ENCODE measurements around the gene ROM1.
"Not testable (repeated sequence)": the region's sequence is repeated elsewhere in the genome, so short reads cannot be mapped to it uniquely, and the experiment has no call there.

Gene ROM1

DNA sequence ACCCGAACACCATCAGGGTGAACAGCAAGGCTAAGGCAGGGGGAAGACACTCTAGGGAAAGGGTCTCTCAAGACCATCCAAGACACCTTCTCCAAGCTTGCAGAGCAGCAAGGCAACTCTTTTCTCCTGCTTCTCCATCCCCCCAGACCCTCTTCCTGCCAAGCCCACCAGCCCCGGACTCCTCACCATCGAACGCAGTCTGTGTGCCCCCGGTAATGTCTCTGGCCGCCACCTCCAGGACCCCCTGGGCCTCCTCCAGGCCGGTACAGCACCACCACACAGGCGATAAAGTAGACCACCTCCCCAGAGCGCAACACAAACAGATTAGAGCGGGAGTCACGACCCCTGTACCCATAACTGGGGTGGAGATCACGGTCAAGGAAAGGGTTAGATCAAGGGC, 4.3 kb upstream of the ROM1 start:
- DNase-seq (ENCODE audit: low read depth in 2 of 2), result no peak

DNA sequence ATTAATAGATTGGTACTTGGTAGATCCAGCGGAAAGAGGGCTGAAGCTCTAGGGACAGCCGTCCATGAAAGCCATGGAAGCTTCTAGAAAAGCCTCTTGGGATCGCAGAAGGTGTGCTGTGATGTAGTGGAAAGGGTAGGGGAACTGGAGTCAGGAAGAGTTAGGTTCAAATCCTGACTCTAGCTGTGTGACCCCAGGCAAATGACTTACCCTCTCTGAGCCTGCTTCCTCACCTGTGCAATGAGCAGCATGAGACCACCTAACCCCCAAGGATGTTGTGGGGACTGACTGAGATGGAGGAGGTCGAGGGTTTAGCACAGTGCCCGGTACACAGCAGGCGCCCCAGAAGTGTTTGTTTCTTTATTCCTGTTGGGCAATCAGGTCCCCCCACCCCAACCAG, 2.7 kb upstream of the ROM1 start:
- no peak for DNase-seq (ENCODE audit: low read depth in 2 of 2)

DNA sequence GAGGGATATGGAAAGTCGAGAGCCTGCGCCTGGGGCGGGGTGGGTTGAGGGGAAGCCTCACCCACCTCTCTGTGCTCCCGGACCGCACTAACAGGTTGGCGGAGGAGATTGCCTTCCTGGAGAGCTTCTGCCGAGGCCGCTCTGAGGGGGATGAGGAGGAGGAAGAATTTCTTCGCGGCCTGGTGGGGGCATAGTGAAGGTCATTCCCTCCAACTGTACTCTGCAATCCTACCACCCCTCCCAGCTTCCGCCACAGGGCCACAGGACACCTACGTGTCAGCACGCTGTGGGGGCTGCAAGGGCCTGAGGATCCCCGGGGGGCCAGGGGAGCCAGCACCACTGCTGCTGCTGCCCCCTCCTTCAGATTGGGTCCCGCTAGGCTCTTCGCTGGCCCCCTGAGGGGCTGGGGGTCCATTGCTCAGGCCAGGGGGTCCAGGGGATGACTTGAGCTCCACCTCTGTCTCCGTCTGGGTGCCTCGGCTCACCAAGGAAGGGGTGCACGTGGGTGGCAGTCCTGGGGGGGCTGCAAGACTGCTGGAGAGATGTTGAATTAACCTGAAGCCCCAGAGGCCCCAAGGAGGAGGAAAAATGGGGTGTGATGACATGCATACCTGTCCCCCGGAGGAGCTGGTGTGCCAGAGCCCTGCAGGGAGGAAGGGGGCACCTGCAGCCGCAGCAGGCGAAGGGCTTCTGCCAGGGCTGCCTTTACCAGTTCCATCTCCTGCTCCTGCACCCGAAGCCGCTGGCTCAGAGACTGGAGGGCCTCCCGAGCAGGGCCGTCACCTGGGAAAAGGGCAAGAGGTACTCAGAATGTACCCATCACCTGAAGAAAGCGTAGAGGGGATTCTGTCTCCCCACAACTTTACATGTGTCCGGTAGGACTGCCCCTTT, 2.0 kb upstream of the ROM1 start:
- no peak for DNase-seq (ENCODE audit: low read depth in 2 of 2)

DNA sequence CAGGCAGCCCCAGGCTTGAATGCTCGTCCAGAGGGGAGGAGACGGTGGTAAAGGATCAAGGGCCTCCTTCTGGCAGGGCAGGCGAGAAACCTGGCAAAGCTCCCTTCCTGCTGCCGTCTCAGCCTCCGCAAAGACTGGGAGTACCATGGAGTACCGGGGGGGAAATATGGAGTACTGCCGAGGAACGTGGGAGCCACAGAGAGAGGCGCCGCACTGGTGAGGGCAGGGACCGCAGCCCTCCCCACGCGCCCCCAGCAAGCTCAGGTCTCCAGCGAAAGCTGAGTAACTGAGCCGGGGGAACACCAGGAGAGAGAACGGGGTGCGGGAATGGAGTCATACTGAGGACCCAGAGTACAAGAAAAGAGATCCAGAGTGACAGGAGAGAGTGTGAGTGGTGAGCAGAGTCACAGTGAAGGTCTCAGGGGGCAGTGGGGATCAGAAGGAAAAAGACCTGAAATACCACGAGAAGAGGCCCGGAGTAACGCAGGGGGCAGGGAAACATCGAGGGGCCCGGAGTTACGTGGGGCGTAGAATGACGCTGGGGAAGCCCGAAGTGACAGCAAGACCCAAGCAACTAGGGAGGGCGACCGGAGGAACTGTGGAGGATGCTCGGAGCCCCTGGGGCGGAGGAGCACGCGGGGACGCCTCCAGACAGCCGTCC, 1.2 kb upstream of the ROM1 start:
- DNase-seq (ENCODE audit: low read depth in 2 of 2), result no peak

DNA sequence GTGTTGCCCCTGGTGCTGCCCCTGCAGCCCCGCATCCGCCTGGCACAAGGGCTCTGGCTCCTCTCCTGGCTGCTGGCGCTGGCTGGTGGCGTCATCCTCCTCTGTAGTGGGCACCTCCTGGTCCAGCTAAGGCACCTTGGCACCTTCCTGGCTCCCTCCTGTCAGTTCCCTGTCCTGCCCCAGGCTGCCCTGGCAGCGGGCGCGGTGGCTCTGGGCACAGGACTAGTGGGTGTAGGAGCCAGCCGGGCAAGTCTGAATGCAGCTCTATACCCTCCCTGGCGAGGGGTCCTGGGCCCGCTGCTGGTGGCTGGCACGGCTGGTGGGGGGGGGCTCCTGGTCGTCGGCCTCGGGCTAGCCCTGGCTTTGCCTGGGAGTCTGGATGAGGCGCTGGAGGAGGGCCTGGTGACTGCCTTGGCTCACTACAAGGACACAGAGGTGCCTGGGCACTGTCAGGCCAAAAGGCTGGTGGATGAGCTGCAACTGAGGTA, 278 bp downstream of the ROM1 start:
- no peak for DNase-seq (ENCODE audit: low read depth in 2 of 2)

DNA sequence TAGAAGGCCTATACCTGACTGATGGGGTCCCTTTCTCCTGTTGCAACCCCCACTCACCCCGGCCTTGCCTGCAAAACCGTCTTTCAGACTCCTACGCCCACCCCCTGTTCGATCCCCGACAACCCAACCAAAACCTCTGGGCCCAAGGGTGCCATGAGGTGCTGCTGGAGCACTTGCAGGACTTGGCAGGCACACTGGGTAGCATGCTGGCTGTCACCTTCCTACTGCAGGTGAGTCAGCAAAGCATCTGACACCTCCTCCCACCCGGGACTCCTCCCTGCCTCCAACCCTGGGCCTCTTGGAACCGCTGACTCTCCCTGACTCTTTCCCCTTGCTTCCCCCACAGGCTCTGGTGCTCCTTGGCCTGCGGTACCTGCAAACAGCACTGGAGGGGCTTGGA, 1.2 kb downstream of the ROM1 start:
- no peak for DNase-seq (ENCODE audit: low read depth in 2 of 2)

DNA sequence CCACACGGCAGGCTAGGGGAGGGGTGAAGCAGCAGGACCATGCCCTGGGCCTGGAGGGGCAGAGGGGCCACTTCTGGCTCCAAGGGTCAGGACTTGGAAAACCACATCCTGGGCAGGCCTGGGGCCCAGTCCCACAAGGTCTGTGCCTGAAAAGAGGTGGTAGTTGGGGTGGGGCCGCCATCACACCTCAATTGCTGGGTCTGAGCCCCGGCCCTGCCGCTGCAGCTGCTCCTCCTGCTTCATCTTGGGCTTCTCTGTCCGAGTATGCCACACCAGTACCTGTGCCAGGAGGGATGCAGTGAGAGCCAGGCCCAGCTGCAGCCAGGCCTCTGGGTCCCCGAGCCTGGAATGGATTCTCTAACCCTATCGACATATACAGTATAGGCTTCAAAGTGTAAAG, 2.5 kb downstream of the ROM1 start:
- DNase-seq (ENCODE audit: low read depth in 2 of 2), result no peak

DNA sequence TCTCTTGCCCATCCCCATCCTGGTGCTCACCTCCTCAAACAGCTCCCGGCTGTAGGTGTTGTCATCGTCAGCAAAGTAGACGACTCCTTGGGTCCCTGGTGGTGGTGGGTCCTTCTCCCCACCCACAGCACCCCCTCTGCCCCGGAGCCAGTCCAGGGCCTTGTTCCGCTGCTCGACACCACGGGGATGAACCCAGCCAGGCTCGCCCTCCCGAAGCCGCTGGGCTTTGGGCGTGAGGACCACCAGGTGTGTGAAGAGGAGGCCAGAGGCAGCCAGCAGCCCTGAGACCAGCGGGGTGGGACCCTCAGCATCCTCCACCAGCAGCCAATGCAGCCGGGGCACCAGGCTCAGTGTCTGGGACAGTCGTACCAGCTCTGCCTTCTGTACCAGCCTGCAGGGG, 3.9 kb downstream of the ROM1 start:
- not testable (repeated sequence) for DNase-seq (ENCODE audit: low read depth in 2 of 2)

DNA sequence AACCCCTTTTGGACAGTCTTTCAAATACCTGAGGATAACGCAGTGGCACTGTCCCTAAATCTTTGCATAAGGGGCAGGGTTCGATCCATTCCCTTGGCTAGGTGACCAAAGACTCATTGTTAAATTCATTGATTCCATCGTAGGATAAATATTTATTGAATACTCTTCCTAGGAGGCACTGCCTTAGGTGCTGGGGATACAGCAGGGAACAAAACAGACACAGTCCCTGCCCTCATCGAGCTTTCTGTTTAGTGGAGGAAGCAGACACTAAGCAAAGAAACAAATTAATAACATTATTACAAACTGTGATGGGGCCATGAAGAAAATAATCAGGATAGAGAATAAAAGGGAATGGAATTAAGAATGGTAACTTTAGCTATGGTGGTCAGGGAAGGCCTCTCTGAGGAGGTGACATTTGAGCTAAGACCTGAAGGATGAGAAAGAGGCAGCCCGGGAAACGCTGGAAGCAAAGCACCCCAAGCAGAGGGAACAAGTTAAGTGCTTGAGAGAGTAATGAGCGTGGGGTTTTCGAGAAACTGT, 8.0 kb downstream of the ROM1 start:
- no peak for DNase-seq (ENCODE audit: low read depth in 2 of 2)

DNA sequence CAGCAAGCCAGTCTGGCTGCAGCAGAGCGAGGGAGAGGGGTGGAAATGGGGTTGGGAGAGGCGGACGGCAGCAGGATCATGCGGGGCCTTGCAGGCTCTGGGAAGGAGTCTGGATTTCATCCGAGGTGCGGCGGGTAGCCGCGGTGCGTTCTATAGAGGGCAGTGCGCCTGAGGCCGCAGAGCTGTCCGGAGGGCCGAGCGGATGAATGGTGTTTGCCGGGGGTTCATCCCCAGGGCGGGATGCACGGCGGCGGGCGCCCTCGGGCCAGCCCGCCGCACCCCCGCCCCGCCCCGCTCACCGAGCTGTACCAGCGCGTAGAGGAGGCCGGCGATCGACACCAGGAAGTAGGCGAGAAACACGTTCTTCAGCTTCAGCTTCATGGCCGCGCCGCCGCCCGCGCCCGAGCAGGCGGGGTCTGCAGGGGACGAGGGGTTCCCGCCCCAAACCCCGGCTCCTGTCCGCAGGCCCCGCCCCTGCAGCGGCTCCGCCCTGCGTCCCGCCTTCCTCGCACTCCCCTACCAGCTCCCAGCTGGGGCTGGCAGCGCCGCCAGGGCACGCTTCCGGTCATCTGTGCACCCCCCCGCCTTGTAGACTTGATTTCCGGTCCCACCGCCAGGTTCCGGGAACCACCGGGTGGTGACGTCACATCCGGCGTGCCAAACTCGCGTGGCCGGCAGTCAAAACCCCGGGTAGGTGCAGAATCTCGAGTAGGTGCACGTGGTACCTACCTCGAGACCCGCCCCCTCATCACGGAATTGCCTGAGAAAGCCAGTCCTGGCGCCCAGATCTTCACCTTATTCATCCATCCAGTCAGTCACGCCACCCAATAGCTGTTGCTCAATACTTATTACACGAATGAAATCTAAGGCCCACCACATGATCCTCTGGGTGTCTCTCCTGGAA, 8.8 kb downstream of the ROM1 start, which contains the start of gene B3GAT3:
Gene B3GAT3 (minus strand): TSS at position 420 of the 904 bp plus-strand sequence. CDS start 39 bp downstream, at position 381.
- DNase-seq (ENCODE audit: low read depth in 2 of 2), result peak; percentile 97

DNA sequence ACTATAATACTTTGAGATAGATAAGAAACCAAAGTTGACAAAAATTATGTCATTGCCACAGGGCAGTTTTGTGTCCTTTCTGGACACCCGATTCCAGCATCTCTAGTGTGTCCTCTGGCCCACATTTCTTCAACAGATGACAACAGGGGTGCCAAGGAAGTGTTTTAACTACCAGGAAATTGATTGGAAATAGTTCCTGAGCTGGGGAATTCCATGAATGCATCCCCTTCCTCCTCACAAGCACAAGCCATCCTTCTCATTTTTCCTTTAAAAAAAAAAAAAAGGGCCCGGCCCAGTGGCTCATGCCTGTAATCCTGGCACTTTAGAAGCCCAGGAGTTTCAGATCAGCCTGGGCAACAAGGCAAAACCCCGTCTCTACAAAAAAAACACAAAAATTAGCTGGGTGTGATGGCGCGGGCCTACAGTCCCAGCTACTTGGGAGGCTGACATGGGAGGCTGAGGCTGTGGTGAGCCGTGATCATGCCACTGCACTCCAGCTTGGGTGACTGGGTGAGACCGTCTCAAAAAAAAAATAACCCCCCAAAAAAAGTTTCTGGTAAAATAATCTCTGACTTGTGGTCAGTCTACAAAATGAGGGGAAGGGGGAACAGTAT, 9.5 kb downstream of the ROM1 start:
- DNase-seq (ENCODE audit: low read depth in 2 of 2), result no peak

DNA sequence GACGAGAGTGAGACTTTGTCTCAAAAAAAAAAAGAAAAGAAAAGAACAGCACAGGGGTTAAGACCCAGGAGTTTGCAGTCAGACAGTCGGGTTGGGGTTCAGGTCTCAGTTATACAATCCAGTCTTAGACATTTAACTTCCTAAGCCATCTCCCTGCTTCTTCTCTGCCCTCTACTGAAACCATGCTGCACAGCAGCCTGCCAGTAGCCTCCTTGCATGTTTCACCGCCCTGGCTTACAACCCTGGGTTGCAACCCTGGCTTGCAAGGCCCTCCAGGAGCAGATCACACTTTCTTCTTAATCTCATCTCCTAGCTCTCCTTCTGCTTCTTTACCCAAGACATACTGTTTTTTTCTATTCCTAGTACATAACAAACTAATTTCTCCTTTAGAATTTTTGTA, 14.7 kb downstream of the ROM1 start:
- no peak for DNase-seq (ENCODE audit: low read depth in 2 of 2)

DNA sequence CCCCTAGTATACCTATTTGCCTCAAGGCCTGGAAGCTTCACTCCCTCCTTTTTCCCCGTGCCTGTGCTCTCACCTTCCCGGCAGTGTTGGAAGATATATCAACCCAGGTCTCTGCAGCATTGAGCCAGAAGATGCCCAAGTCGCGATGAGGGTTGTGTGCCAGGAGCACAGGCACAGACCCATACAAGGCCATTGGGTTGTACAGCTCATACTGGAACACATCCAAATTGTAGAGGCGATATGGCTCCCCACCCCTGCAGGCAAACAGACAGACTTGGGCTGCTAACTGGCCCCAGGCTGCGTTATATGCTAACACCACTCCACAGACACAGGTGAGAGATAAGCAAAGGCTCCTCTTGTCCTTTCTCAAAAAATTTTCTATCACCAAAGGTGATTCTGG, 19.4 kb downstream of the ROM1 start:
- no peak for DNase-seq (ENCODE audit: low read depth in 2 of 2)

DNA sequence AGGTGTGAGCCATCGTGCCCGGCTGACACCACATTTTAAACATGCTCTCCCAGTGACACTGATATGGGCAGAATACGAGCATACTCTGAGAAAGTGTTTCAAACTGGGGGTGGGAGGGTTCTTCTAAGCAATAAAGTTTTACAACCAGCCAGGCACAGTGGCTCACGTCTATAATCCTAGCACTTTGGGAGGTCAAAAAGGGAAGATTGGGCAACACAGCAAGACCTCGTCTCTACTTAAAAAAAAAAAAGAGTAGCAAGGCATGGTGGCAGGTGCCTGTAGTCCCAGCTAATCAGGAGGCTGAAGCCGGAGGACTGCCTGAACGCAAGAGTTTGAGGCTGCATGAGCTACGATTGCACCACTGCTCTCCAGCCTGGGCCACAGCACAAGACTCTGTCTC, 31.2 kb downstream of the ROM1 start:
- DNase-seq (ENCODE audit: low read depth in 2 of 2), result no peak

DNA sequence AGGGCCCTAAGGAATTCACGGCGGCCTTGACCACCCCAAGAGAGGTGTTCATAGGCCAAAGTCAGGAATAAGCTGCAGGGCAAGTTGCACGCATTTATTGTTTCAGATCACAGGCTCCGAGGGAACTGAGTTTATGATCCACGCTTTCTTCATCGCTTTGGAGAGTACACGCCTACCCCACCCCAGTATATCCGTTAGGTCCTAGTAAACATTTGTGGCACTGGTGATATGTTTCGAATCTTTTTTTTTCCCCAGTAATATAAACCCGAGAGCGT, 32.6 kb downstream of the ROM1 start:
- no peak for DNase-seq (ENCODE audit: low read depth in 2 of 2)

DNA sequence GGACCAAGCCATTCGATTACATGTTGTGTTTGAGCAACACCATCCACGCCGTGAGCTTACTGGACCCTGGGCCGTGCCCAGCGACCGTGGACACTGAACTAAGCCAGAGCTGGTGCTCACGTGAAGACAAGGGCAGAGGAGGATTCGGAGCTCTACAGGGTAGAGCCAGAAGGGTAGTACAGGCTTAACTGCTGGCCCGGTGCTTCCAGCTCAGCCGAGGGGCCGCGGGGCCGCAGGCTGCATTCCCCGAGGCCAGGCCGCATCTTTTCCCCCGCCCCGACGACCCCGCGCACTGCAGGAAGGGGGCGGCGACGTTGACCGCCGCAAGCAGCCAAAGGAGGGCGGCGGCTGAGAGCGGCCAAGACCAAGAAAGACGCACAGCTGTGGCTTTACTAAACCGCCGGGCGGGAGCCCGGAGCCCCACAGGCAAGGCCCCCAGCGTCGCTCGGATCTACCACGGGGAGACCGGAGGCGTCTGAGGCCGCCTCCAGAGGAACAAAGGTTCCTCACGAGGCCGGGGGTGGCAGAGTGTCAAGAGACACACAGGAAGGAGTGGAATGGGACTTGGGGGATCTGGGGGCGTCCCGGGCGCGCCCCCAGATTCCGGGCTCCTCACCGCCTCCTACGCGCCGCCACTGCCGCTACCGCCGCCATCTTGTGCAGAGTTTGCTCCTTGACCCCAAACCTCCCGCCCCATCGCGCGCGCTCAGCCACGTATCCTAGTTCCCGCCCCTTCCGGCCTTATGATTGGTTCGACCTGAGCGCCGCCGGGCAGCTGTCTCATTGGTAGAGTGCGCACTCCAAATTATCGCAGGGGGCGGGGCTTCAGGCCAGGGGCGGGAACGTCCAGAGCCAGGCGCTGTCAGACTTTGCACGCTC, 33.1 kb downstream of the ROM1 start, which contains the start of gene GANAB:
Gene GANAB (minus strand): TSS at position 668 of the 879 bp plus-strand sequence. CDS start 14 bp downstream, at position 654.
- peak; percentile 97 to 99 for DNase-seq (ENCODE audit: low read depth in 2 of 2)

DNA sequence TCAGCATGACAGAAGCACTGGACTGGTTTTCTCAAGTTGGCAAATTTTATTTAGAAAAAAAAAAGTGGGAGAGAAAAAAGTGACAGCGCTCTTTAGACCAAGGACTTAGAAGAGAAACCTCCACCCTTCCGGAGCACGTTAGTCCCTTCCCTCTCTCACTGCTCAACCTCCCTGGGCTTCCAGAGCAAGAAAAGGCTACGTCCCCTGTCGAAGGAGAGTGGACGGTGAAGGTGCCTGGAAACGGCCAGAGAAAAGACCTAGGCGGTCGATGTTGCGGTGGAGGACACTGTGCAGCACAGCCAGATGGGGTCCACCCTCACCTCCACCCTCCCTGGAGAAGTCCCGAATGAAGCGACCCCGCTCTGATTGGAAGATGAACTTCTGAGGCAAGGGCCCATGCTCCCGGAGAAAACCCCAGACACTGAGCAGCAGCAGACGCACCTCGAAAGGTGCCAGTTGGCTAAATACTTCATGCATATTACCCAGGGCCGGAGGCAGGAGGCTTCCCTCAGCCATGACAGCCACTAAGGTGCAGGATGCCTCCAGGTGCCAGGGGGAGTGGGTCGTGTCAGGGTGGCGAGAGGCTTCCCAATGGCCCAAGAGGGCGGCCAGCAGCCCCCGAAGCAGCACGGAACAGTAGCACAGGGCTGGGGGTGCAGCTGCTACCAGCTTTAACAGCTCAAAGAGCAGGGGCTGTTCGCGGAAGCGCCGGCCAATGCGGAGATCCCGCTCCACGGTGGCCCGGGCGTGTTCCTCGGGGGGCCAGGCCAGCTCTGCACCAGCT, 34.0 kb downstream of the ROM1 start:
- no peak for DNase-seq (ENCODE audit: low read depth in 2 of 2)

DNA sequence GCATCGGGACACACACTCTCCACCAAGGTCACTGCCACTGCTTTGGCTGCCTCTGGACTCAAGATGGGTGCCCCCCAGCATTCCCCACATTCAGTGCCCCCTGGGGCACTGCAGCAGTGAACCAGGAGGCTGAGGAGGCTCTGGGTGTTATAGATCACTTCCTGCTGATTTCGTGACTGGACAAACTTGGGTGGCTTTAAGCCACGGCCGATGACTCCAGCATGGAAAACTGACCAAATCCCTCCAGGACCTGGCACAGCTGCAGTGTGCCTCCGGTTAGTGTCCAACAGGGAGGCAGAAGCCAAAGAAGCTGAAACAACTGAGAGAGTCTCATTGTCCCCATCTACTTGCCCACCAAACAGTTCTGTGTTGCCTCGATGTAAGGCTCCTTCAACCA, 34.5 kb downstream of the ROM1 start:
- DNase-seq (ENCODE audit: low read depth in 2 of 2), result no peak

DNA sequence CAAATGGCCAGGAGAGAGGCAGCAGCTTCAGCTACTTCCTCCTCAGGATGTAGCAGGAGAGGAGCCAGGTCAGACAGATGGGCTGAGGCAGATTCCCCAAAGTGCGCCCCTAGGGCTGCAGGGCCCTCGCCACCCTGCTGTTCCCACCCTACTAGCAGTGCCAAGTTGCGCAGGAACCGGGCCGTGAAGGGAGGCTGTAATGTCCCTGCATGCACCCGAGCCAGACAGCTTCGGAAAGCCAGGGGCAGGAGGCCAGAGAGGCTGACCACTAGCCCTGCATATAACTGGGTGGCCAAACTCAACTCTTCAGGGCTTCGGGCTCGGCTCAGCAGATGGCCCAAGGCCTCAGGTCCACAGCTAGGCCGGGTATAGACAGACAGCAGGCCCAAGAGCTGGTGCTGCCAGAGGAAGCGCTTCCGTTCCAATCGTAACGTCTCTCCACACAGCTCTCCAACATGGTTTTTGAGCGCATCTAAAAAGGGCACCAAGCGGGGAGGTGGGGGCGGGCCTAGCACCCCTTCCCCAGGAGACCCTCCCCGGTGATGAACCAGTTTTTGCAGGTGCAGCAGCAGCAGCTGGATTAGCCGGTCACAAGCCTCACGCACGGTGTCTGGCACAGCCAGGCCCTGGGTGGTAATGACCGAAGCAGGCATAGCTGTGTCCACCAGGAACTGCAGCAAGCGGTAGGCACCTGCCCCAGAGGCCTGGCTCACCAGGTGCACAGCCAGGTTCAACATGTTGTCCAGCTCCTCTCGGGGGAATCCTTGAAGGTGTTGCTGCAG, 35.3 kb downstream of the ROM1 start:
- no peak for DNase-seq (ENCODE audit: low read depth in 2 of 2)

Measured in stimulated activated CD8-positive, alpha-beta memory T cell treated with anti-CD3 and anti-CD28 coated beads, Interleukin-15, amount 100 ng/mL, for 4 hours (primary cell).